Tibial nerve (tissue), 4 donors: ENCODE results near the gene GINS2. TPM values are rescaled to one million over a fixed set of nuclear protein-coding genes. Genes with fewer than 3 reads are reported as not detected.

ENCODE experiments used
- DNase-seq, 2 donors: peaks; one replicate each; pipeline ENCODE4 v3.0.0-alpha.2; 2019; ENCODE audit warnings: low spot score in 2 of 2
- H3K27ac ChIP-seq, 4 donors: fragments of 200-600 bp; sonication (generic) in 3 of 4; one replicate each; pipeline ENCODE4 v1.5.1; 2017 to 2019; ENCODE audit warnings: mild to moderate bottlenecking in 1 of 4
- H3K27me3 ChIP-seq, 2 donors: fragments of 200-600 bp; sonication (generic) in 1 of 2; one replicate each; pipeline versions ENCODE4 v1.5.1 to v1.6.0; 2017 to 2019
- H3K36me3 ChIP-seq, 3 donors: fragments of 200-600 bp; sonication (generic); one replicate each; pipeline ENCODE4 v1.5.1; 2018 to 2019
- H3K4me1 ChIP-seq, 4 donors: fragments of 200-600 bp; sonication (generic) in 3 of 4; one replicate each; pipeline ENCODE4 v1.5.1; 2017 to 2019
- H3K4me3 ChIP-seq, 4 donors: fragments of 200-600 bp; sonication (generic) in 3 of 4; one replicate each; pipeline ENCODE4 v1.5.1; 2017 to 2019; ENCODE audit warnings: mild to moderate bottlenecking in 1 of 4, moderate library complexity in 1 of 4
- H3K9me3 ChIP-seq, 4 donors: fragments of 200-600 bp; sonication (generic) in 3 of 4; one replicate each; pipeline ENCODE4 v1.5.1; 2017 to 2019
- CTCF ChIP-seq, 5 experiments: fragments of 200-600 bp in 3 of 5; fragments of 450-650 bp in 2 of 5; sonication (generic) in 3 of 5; IDR thresholded peaks; one replicate each; pipeline ENCODE4 v1.5.1; 2016 to 2019; ENCODE audit warnings: antibody characterized with exemption in 5 of 5, mild to moderate bottlenecking in 3 of 5, moderate library complexity in 2 of 5
- EP300 ChIP-seq, 2 donors: sonication (generic); formaldehyde crosslinking; IDR thresholded peaks; one replicate each; pipeline ENCODE4 v1.6.1; 2017; ENCODE audit warnings: antibody characterized with exemption in 2 of 2, mild to moderate bottlenecking in 1 of 2
- POLR2A ChIP-seq, 2 donors: fragments of 450-650 bp; IDR thresholded peaks; one replicate each; pipeline ENCODE4 v1.6.1; 2017; ENCODE audit warnings: antibody characterized with exemption in 2 of 2, mild to moderate bottlenecking in 2 of 2, moderate library complexity in 2 of 2
- WGBS, 2 donors: methylation state at CpG; one replicate each; pipeline ENCODE4 v1.1.5; 2018; 5-methylcytosine and 5-hydroxymethylcytosine counted together
- total RNA-seq, 4 donors: library from RNA; depleted of rRNA; stranded (reverse); fragments of >200 nt; gene quantifications; one replicate each; pipeline ENCODE4 v1.1.0, GENCODE V29; 2016

Gene GINS2
- total RNA-seq, 4 donors from 2014 or later = 0.20 to 0.66 TPM; not detected in 2

GRCh38 chr16:85637061-85637807 lies 51.5 kb downstream of the GINS2 start:
- Histone ChIP-seq H3K4me3 (no peak overlapping the region), H3K36me3 (peaks cover 0 to 44% (median 0%) of the 10 kb centered on the region in 3 donors), H3K4me1 (peaks cover 0 to 17% (median 0%) of the 10 kb centered on the region in 4 donors), H3K9me3 (no peaks in the 10 kb centered on the region), H3K27ac (no peak overlapping the region), H3K27me3 (no peaks in the 10 kb centered on the region)
- TF ChIP-seq CTCF (IDR thresholded peaks at IDR 0.05) = no peak
- no peak for TF ChIP-seq POLR2A (IDR thresholded peaks at IDR 0.05)
- TF ChIP-seq EP300 (IDR thresholded peaks at IDR 0.05) = no peak
- DNase-seq = no peak
- 93 to 94% methylated on average over 29 to 32 of the region's 36 CpGs for WGBS, 2 donors

DNA sequence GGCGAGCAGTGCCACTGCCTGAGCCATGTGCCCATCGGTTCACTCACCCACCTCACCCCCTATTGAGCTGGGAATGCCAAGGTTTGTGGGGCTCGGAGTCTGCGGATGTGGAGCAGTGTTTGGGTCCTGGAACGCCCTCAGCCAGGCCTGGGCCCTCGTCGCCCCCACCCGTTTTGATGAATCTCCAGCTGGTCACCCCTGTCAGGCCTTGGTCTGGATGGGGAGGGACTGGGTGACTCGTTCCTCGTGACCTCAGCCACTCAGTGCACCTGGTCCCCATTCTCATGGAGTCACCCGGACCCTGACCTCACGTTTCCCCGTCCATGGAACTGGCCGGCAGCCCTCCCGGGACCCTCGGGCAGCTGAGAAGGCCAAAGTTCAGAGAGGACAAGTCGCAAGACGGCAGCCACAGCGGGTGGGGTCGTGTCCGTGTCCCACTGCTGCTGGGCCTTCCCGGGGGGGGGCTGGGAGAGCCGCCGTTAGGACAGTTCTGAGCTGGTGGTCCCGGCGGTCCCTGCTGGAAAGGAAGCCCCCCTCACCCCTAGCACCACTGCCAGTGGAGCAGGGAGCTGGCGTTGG lies 52.4 kb downstream of the GINS2 start:
- TF ChIP-seq CTCF (IDR thresholded peaks at IDR 0.05) (no peak), EP300 (IDR thresholded peaks at IDR 0.05) (no peak)
- Histone ChIP-seq H3K4me1 (peaks cover 0 to 17% (median 0%) of the 10 kb centered on the region in 4 donors), H3K36me3 (peaks cover 0 to 42% (median 0%) of the 10 kb centered on the region in 3 donors), H3K27me3 (no peaks in the 10 kb centered on the region), H3K4me3 (no peak overlapping the region), H3K27ac (no peak overlapping the region), H3K9me3 (no peaks in the 10 kb centered on the region)
- WGBS, 2 donors = 71 to 85% methylated on average over 21 to 27 of the region's 27 CpGs
- no peak for DNase-seq

DNA sequence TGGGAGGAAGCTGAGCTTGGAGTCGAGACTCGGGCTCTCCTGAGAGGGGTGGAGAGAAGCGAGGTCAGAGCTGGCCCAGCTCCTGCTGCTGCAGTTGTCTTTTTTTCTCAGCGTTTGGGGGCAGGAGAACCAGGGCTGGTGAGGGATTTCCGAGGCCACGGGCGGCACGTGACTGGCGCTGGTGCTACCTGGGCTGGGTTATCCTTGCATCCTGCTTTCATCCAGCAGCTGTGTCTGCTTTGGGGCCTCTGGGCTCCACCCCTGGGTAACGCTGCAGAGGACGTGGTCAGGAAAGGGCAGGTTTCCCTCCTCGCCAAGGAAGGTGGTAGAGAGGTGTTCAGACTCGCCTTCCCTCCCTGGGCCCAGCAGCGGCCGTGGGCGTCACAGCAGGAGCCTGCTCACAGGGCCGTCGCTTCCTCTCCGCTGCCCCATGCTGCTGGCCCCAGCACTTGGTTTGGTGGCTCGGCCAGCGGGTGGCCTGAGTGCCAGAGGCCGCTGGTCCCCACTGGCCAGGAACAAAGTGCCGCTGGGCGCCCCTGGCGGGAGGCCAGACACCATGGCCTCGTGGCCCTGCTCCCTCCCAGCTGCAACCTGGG lies 53.1 kb downstream of the GINS2 start:
- H3K4me1 ChIP-seq = peaks cover 0 to 17% (median 0%) of the 10 kb centered on the region in 4 donors
- DNase-seq = no peak
- no peaks in the 10 kb centered on the region for H3K27me3 ChIP-seq
- TF ChIP-seq POLR2A (IDR thresholded peaks at IDR 0.05) (no peak), EP300 (IDR thresholded peaks at IDR 0.05) (no peak)
- no peaks in the 10 kb centered on the region for H3K9me3 ChIP-seq
- no peak overlapping the region for H3K4me3 ChIP-seq
- 84 to 85% methylated on average over 21 to 26 of the region's 26 CpGs for WGBS, 2 donors
- H3K27ac ChIP-seq = no peak overlapping the region
- H3K36me3 ChIP-seq = peaks cover 0 to 35% (median 0%) of the 10 kb centered on the region in 3 donors

GRCh38 chr16:85634747-85635544 lies 53.8 kb downstream of the GINS2 start:
- DNase-seq = no peak
- H3K9me3 ChIP-seq = peaks cover 0 to 3% (median 0%) of the 10 kb centered on the region in 4 donors
- H3K36me3 ChIP-seq = peaks cover 0 to 34% (median 0%) of the 10 kb centered on the region in 3 donors
- peaks cover 0 to 17% (median 0%) of the 10 kb centered on the region in 4 donors for H3K4me1 ChIP-seq
- WGBS, 2 donors = 79 to 83% methylated on average over 17 to 19 of the region's 24 CpGs
- H3K27ac ChIP-seq = no peak overlapping the region
- no peaks in the 10 kb centered on the region for H3K27me3 ChIP-seq
- TF ChIP-seq CTCF (IDR thresholded peaks at IDR 0.05) (no peak), POLR2A (IDR thresholded peaks at IDR 0.05) (no peak), EP300 (IDR thresholded peaks at IDR 0.05) (no peak)
- H3K4me3 ChIP-seq = no peak overlapping the region

DNA sequence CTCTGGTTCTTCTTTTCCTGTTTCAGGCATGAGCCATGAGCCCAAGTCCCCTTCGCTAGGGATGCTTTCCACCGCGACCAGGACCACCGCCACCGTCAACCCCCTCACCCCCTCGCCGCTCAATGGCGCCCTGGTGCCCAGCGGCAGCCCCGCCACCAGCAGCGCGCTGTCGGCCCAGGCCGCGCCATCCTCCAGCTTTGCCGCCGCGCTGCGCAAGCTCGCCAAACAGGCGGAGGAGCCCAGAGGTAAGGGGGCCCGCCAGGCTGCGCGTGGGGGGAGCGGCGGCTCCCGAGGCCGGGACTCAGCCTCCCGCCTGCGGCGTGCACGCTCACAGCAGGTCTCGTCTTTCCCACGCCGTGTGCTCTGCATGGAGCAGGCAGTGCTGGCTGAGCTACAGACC lies 54.9 kb downstream of the GINS2 start:
- Histone ChIP-seq H3K4me3 (no peak overlapping the region), H3K36me3 (peaks cover 0 to 39% (median 0%) of the 10 kb centered on the region in 3 donors), H3K4me1 (peaks cover 0 to 10% (median 0%) of the 10 kb centered on the region in 4 donors), H3K27me3 (no peaks in the 10 kb centered on the region), H3K27ac (no peak overlapping the region), H3K9me3 (peaks cover 0 to 8% (median 0%) of the 10 kb centered on the region in 4 donors)
- TF ChIP-seq POLR2A (IDR thresholded peaks at IDR 0.05) (no peak), CTCF (IDR thresholded peaks at IDR 0.05) (no peak), EP300 (IDR thresholded peaks at IDR 0.05) (no peak)
- WGBS, 2 donors = 96% methylated on average over 27 to 34 of the region's 35 CpGs
- DNase-seq = no peak
